ENCODE measurements around the gene TMC6. TPM values are rescaled to one million over a fixed set of nuclear protein-coding genes. Genes with fewer than 3 reads are reported as not detected.

The TMC6 gene
- total and polyA plus RNA-seq, 2 of the 13 experiments (the other 11 are each of a cell fraction or from before 2014, with no cell fraction given) = 48.4 to 99.1 TPM

DNA sequence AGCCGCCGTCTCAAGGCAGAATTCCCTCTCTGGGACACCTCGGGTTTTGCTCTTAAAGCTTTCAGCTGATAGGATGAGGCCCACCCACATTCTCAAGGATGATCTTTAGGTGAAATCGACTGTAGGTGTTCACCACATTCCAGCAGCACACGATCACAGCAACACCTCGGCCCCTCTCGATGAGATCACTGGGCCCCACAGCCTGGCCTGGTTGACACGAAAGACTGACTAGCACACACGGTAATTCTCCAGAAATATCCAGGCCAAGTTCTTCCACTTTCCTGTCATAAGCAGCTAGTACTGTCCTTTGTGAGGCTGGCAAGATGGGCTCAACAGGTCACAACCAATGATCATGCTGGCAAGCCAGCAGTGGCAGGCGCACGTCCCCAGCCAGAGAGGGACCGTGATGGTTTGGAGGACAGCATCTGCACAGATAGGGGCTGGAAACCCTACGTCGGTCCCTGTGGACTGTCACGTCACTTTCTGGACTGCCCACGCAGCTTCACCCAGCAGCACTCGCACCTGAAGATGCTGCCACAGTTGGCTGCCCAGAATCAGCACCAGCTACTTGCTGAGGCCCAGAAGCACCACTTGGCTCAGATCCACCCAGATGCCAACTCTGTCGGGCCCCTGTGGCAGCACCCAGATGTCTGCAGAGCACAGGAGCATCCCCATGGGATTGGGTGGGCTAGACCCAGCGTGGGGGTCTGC, 17.4 kb downstream of the TMC6 start:
- ATAC-seq (no peak), DNase-seq (ENCODE audit: low spot score) (no peak), FAIRE-seq (no peak)
- Histone ChIP-seq H3K9me3 (ENCODE audit: low read length) (no peaks in the 10 kb centered on the region), H3K4me1 (ENCODE audit: insufficient read depth, low read length) (peaks cover 17% of the 10 kb centered on the region), H4K20me1 (ENCODE audit: insufficient read depth, low read length) (peaks cover 7% of the 10 kb centered on the region; the same call in 1 of the 2 replicates), H3K27me3 (ENCODE audit: control insufficient read depth in 1 of 2, insufficient read depth in 2 of 2, low read length in 2 of 2) (no peaks in the 10 kb centered on the region), H3K4me2 (ENCODE audit: low read depth, low read length) (no peak overlapping the region), H3K36me3 (replicated peaks in 1 of 2; ENCODE audit: control insufficient read depth in 1 of 2, insufficient read depth in 2 of 2, low read length in 2 of 2) (peaks cover 11 to 37% of the 10 kb centered on the region in 2 experiments), H2AFZ (ENCODE audit: low read length) (no peak overlapping the region), H3K79me2 (ENCODE audit: insufficient read depth, low read length) (no peaks in the 10 kb centered on the region), H3K9ac (ENCODE audit: insufficient read depth, low read depth, low read length) (no peak overlapping the region), H3K27ac (ENCODE audit: extremely low read length, insufficient read depth, low read length) (no peak overlapping the region), H3K4me3 (replicated peaks in 1 of 3; ENCODE audit: insufficient read depth in 1 of 3, low read depth in 2 of 3, low read length in 3 of 3) (no peak overlapping the region)
- CTCF ChIA-PET (ENCODE audit: low intra/inter-chr PET ratio, low total read pairs) = no interaction called here
- TF ChIP-seq THRA (CRISPR knock-in tag; IDR thresholded peaks at IDR 0.05; ENCODE audit: borderline replicate concordance) (no peak), ZNF678 (CRISPR knock-in tag; IDR thresholded peaks at IDR 0.05) (0 out of 2 replicates have a peak, but pooled peaks have one; percentile 33)
- TF ChIP-seq, protein P1, sequence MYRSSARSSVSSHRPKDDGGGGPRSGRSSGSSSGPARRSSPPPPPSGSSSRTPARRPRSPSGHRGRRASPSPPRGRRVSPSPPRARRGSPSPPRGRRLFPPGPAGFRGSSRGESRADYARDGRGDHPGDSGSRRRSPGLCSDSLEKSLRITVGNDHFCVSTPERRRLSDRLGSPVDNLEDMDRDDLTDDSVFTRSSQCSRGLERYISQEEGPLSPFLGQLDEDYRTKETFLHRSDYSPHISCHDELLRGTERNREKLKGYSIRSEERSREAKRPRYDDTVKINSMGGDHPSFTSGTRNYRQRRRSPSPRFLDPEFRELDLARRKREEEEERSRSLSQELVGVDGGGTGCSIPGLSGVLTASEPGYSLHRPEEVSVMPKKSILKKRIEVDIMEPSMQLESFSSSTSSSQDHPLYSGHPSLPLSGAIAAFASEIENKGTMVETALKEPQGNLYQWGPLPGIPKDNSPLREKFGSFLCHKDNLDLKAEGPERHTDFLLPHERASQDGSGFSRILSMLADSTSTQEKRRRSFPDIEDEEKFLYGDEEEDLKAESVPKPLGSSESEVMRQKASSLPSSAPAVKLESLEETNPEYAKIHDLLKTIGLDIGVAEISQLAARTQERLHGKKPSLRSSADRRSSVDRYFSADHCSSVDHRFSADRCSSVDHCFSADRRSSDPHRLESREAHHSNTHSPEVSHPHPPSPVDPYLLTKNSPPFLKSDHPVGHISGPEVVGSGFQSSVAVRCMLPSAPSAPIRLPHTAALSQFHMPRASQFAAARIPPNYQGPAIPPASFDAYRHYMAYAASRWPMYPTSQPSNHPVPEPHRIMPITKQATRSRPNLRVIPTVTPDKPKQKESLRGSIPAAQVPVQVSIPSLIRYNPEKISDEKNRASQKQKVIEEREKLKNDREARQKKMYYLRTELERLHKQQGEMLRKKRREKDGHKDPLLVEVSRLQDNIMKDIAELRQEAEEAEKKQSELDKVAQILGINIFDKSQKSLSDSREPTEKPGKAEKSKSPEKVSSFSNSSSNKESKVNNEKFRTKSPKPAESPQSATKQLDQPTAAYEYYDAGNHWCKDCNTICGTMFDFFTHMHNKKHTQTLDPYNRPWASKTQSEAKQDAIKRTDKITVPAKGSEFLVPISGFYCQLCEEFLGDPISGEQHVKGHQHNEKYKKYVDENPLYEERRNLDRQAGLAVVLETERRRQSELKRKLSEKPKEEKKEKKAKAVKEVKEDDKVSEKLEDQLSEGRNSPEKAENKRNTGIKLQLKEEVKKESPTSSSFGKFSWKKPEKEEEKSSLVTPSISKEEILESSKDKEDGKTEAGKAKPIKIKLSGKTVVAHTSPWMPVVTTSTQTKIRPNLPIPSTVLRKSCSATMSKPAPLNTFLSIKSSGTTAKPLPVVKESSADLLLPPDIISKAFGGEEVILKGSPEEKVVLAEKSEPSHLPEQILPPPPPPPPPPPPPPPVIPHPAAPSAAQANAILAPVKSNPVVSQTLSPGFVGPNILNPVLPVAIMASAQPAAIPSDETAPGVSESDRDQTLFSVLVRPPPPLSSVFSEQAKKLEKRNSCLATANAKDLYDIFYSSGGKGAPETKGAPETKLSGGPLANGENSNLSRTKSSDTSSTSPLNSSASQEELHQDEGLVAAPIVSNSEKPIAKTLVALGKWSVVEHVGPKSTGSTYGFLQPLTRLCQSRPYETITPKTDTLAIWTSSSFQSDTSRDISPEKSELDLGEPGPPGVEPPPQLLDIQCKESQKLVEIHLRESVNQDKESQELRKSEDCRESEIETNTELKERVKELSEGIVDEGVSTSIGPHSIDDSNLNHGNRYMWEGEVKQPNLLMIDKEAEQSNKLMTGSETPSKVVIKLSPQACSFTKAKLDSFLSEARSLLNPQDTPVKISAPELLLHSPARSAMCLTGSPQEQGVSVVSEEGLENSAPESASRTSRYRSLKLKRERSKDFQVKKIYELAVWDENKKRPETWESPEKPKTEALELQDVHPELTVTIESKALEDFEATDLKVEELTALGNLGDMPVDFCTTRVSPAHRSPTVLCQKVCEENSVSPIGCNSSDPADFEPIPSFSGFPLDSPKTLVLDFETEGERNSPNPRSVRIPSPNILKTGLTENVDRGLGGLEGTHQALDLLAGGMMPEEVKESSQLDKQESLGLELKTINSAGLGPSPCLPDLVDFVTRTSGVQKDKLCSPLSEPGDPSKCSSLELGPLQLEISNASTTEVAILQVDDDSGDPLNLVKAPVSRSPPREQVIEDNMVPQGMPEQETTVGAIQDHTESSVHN (CRISPR knock-in tag; IDR thresholded peaks at IDR 0.05) = 0 out of 2 replicates have a peak, but pooled peaks have one; percentile 68
- POLR2A ChIA-PET = no interaction called here
- in situ Hi-C loops (cut with HindIII; ENCODE audit: extremely low pct_ligation_motif_present, low pct_unique_long_range_greater_than_20kb) (loop anchor here (5.0 kb wide), 1 partner anchor 76 kb away; the partner anchor contains the start of genes AFMID and TK1), intact Hi-C loops (cut with micrococcal nuclease; ENCODE audit: unreplicated experiment) (loop anchor here (5.0 kb wide), 1 partner anchor 76 kb away; the partner anchor contains the start of genes AFMID and TK1)
- 94% methylated on average over 18 of the region's 19 CpGs for WGBS (ENCODE audit: low lambda C conversion rate)
- no TSS peak for BruUV-seq (replicated peaks)

All from HepG2 (cell line).